ENCODE results near the gene GPANK1.

DNA sequence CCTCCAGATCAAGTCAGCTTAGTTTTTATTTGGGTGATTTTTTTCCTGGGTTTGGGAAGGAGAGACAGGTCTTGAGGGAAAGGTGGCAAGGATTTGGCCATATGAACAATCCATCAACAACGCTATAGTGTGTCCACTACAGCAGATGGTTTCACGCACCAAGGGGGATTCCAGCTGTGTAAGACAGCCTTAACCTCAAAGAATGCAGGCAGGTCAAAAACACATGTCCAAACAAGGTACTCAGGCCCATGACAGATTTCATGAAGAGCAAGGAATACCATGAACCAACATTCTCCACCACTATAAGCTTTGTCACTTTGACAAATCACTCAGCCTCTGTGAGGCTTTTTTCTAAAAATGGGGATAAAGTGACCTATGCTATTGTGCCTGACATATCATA, 47.8 kb downstream of the GPANK1 start:
- TF ChIP-seq, protein P1, sequence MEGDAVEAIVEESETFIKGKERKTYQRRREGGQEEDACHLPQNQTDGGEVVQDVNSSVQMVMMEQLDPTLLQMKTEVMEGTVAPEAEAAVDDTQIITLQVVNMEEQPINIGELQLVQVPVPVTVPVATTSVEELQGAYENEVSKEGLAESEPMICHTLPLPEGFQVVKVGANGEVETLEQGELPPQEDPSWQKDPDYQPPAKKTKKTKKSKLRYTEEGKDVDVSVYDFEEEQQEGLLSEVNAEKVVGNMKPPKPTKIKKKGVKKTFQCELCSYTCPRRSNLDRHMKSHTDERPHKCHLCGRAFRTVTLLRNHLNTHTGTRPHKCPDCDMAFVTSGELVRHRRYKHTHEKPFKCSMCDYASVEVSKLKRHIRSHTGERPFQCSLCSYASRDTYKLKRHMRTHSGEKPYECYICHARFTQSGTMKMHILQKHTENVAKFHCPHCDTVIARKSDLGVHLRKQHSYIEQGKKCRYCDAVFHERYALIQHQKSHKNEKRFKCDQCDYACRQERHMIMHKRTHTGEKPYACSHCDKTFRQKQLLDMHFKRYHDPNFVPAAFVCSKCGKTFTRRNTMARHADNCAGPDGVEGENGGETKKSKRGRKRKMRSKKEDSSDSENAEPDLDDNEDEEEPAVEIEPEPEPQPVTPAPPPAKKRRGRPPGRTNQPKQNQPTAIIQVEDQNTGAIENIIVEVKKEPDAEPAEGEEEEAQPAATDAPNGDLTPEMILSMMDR (IDR thresholded peaks at IDR 0.05), result no peak
- TF ChIP-seq POLR2A (IDR thresholded peaks at IDR 0.05), result no peak
